ENCODE measurements around the gene TXLNG.

TXLNG gene

DNA sequence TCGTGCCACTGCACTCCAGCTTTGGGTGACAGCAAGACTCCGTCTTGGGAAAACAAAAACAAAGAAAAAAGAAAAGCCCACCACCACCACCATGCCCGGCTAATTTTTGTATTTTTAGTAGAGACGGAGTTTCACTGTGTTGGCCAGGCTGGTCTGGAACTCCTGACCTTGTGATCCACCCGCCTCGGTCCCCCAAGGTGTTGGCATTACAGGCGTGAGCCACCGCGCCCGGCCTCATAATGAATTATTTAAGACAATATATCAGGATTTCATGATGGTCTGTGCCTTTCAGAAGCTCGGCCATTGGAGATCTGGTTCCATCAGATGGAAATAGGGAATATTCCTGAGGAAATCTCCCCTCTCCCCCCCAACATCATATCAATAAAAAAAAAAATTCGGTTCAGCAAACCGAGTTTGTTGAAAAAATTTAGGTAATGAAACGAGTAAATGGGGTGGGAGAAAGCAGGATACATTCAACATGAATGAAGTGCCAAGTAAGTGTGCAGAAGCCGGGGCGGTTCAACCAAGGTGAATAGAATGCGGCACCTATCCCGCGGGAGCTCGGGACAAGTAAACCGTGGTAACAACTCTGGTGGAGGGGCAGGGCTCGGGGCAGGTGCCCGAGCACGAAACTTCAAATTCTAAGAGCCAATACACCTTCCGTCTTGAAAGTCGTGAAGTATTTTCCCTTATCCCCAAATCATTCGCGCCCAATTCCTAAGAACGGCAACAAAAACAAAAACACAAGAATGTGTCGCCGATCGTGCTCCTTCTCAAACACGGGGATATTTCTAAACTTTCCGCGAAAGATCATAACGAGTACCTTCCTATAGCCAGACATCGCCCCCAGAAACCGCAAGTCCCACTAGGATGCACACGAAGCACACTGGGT is 773 bp upstream of the TXLNG start:
- DNase-seq, result no peak

DNA sequence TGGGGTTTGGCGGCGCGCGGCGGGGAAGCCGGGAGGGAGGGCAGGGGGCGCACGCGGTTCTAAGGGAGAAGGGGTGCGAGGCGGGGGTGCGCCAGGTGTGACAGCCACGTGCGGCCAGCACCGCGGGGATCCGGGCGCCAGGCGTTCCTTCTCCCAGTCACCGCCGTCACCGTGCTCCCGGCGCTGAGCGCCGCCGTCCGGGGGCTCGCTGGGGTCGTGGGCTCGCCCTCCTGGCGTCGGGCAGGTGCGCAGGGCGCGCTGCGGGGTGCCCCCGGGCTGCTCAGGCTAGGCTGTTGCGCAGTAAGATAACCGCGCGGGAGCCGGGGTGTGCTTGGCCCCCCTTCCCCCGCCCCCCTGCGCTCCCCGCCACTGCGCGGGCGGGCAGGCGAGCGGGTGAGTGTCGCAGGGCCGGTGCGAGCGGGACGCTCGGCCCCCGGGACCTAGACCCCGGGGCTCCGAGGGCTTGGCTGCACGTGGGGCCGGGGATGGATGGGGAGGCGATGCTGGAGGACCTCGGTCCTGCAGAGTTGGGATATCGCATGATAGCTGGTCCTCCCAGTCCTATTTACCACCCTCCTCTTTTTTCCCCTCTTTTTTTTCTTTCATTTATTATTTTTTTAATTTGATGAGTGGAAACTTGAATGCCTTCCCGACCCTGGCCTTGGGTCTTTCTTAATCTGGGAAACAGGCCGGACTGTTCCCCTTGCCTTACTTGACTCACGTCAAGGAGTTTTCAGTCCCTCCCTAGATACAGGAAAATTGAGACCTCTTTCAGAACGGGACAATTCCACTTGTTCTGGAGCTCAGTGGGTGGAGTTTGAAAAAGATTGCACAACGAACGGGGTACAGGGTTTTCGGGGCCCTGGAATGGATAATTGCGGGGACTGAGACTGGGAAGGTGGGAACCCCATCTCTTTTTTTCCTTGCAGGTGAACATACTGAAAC is 797 bp downstream of the TXLNG start:
- DNase-seq, result peak; percentile 24

DNA sequence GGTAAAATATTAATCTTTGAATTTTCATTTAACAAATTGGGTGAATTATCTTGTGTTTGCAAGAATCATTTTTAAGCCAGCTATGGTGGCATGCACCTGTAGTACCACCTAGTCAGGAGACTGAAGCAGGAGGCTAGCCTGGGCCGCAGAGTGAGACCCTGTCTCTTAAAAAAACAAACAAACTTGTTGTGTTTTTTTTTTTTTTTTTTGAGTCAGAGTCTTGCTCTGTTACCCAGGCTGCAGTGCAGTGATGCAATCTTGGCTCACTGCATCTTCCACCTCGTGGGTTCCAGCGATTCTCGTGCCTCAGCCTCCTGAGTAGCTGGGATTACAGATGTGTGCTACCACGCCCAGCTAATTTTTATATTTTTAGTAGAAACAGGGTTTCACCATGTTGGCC is 2.2 kb downstream of the TXLNG start:
- no peak for DNase-seq

DNA sequence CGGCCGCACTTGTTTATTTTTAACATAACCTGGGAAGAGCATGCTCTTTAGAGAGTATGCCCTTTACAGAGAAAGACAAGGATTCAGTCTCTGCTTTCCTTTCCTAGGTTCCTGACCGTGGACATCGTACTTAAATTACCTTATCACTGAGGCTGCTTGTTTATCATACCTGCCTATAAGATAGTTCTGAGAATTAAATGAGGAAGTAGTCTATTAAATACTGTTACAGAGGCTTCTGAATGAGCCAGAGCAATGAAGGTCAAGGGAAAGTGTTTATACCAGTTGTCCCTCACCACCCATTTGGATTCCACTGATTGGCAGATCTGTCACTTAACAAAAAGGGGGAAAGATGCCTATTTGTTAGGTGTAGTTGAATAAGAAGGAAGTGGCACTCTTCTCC is 10.0 kb downstream of the TXLNG start:
- no peak for DNase-seq

DNA sequence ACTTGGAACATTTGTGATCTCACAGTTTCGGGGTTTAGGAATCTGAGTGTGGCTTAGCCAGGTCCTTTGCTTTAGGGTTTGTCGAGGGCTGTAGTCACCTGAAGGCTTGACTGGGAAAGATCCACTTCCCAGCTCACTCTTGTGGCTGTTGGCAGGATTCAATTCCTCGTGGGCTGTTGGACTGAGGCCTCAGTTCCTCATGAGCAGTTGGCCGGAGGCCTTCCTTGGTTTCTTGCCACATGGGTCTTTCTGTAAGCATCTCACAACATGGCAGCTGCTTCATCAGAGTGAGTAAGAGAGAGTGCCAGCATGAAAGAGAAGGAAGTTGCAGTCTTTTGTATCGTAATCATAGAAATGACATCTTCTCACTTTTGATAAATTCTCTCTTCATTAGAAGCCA is 11.1 kb downstream of the TXLNG start:
- no peak for DNase-seq

DNA sequence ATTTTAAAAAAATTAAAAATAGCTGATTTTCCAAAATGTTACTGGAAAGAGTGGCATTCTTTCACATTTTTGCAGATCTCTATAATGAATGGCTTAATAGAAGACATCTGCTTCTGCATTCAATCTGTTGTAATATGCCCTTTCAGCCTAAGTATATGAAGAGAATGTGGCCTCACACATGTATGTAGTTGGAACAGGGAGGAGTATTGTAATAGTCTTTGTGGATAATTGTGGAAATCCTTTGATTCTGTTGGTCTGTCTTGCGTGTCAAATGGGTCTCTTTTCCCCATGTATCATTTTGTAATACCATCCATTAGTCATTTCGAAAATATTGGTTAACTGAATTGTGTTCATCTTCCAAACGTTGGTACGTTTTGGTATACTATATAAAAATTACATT is 11.6 kb downstream of the TXLNG start:
- no peak for DNase-seq

DNA sequence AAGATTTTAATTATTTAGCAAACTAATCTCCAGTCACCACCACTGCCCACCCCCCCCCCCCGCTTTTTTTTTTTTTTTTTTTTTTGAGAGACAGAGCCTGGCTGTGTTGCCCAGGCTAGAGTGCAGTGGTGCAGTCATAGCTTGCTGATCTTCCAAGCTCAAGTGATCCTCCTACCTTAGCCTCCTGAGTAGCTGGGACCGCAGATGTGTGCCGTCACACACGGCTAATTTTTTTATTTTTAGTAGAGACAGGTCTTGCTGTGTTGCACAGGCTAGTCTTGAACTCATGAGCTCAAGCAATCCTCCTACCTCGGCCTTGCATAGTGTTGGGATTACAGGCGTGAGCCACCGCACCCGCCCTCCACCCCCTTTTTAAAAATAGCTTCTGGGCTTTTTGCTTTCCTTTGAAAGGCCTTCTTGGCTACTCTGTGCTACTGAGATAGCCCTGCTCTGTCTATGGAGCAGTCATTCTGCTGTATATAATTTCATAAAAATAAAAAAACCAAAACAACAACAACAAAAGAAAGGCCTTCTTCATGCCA is 18.7 kb downstream of the TXLNG start:
- DNase-seq, result no peak

DNA sequence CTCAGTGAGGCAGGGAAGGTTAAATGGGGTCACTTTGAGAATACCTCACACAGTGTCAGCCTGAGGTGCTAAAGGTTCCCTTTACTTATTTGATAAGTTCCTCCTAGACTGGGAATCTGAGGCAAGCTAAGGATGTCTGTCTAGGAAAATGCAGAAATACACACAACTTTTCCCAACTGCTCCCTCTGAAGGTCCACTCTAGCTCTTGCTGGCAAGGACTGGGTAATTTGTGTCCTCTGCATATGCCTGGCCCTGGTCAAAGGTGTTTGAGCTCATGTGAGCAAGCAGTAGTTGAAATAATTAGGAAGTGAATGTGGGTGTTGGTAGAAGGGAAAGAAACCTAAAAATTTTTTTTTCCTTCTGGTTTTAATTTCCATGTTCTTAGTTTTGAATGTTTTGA is 21.3 kb downstream of the TXLNG start:
- no peak for DNase-seq

DNA sequence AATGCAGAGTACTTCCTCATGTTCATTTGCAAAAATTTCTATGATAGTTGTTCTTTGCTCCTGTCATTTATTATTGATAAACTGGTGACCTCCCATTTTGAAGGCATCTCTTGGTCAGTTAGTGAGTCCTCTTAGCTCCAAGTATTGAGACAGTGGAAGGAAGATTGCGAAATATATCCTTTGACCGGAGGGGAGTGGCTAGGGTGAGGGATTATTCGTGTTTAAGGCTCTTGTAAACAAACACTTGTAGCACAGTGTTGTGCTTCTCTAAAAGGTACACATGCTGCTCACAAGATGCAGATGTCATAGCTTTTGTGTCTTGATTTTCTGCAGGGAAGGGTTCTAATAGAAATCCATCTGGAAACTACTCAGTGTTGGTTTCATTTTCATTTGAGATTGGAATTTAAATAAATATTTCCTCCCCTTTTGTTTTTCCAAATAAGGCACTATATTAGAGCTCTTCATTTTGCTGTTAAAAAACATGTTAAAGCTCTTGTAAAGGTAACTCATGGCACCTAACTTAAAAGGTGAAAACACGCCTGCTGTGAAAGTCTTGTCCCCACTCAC is 21.8 kb downstream of the TXLNG start:
- DNase-seq, result no peak

DNA sequence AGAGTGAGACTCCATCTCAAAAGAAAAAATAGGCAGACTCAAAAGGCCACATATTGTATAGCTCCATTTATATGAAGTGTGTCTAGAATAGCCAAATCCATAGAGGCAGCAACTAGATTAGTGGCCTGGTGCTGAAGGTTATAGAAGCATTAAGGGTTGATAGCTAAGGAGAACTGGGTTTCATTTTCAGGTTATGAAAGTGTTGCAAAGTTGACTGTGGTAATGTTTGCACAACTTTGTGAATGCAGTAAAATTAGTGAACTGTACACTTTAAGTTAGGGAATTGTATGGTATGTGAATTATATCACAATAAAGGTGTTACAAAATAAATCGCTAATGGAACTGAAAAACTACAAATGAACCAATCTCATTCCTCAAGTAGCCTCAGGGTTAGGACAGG is 28.3 kb downstream of the TXLNG start:
- DNase-seq, result no peak

DNA sequence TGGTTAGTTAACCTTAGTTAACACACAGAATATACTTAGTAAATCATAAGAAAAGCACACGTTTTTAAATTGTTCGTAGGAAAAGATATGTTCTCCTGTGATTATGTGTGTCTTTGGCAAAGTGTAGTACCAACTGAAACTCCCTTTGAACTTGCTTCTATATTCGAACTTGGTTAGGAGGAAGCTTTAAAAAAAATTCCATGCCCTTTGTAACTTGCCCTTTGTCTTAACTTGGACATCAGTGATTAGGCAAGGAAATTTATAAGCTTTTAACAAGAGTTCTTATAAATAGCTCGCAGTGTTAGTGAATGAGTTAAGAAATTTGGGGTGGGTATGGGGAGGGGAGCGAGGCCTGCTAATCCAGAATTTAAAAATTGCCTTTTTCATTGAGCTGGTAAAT is 33.4 kb downstream of the TXLNG start:
- no peak for DNase-seq

DNA sequence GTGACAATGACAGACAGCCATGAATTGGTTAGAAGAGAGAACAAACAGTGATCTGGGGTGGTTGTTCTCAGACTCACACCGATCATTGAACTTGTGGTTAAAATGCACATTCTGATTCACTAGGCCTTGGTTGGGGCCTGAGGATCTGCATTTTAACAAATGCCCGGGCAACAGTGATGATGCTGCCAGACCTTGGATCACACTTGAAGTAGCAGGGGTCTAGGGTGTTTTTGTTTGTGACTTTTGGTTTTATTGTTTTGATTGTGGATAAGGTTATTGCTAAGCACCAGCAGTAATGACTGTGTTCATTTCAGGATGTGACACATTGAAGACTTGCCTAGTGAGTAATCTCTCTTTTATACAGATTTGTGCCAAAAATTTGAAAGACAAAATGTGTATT is 36.5 kb downstream of the TXLNG start:
- DNase-seq, result no peak

DNA sequence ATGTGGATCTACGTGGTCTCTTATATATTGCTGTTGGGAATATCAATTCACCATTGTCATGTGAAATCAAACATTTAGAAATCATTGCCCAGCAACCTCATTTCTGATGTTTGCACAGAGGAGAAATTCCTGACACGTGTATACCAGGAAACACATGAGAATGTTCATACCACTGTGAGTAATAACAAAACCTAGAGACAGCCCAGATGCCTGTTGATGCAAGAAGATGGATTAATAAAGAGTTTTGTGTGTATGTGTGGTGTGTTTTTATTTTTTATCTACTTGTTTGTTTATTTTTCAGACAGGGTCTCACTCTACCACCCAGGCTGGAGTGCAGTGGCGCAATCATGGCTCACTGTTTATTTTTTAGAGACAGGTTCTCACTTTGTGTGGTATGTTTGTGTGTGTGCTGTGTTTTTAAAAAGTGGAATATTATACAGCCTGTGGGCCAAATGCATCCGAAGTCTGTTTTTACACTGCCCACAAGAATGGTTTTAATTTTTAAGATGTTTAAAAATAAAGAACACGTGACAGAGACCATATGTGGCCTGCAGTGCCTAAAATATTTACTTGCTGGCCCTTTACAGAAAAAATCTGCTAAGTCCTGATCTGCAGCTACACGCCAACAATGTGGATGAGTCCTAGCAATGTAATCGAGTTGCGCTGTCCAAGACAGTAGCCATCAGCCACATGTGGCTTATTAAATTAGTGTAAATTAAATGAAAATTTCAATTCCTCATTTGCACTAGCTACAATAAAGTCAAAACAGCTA is 39.2 kb downstream of the TXLNG start:
- no peak for DNase-seq

DNA sequence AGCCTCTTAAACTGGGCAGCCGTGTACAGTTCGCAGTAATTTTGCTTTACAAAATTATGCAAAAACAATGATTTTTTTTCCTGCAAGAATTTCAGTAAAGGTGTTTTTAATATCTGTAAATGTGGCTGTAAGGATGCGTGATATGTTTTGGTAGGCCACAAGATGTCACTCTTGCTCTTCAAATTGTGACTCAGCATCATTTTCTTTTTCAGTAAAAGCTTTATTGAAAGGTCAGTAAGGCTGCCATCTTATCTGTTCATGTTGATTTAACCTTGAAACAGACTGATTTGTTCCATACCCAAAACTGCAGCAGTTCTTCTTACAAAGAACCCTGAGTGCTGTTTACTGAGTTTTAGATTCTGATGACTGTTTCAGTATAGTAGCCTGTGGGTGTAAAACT is 39.9 kb downstream of the TXLNG start:
- no peak for DNase-seq

DNA sequence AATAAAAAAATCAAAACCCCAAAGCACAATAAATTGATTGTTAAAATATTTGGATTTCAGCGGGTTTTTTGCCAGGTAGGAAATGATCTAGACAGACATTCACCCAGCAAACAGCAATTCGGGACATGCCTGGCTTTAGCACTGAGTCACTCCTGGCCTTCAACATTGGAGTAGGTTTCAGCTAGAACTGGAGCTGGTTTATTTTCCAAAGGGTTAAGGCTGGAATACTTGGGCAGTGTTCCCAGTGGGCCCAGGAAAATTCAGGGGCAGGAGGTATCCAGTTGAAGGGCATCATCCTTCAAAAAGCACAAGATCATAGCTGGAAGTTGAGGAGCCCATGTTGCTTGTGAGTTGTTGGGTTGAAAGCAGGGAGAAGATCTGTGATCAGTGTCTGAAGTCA is 41.0 kb downstream of the TXLNG start:
- DNase-seq, result no peak

DNA sequence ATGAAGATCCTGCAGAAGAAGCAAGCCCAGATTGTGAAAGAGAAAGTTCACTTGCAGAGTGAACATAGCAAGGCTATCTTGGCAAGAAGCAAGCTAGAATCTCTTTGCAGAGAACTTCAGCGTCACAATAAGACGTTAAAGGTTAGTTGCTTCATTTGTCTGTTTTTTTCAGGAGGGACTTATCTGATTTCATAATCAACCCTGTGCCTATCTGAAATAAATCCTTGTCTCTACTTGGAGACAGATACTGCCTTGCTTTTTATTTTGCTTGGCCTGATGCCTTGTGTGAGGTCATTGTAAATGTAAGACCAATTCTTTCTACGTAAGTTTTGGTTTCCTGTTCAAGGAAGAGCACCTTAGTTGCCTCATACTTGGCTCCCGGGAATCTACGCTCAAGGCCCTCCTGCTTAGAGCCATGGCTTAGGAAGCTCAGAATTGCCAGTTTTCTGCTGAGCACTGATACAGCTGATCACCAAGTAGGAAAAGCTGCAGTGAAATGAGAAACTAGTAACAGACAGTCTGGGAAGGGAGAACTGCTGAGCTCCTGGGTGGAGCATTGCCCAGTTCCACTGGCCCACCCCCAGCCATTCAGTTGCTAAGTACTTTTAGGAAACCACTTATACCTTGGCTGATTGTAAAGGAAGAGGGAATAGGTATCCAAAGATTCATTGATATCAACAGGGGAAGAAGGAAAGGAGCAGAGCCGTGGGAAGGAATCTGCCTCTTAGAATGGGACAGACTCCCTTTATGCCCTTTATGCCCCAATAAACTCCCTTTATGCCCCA is 42.0 kb downstream of the TXLNG start:
- no peak for DNase-seq

DNA sequence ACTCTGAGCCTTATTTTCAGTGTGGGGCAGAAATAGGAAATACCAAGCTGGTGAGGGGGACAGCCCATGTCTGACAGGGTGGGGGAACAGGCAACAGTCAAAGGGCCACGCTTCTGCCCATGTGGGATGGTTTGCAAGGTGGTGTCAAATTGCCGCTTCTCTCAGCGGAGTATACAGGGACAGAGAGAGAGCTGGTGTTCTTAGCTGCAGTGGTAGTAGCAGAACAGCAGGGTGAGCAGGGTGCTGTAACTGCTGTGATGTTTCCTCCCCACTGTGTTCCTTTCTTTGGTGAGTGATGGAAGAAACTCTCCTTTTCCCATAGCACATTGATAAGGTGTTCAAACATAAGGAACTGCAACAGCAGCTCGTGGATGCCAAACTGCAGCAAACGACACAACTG is 46.0 kb downstream of the TXLNG start:
- DNase-seq, result no peak

DNA sequence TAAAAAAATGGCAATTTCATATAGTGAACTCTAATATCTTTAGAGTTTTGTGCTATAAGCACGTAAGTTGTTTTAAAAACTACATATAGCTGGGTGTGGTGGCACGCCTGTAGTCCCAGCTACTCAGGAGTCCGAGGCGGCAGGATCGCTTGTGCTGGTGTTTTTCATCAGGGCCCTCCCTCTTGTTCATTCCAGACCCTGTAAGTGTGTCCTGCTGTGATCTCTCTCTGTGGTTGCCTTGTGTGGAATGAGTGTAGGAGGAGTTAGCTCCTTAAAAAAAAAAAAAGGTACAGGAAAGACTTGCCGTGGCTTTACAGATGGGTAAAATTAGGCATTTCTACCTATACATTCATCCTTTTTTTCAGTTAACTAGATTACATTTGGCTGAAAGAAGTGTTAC is 48.5 kb downstream of the TXLNG start:
- no peak for DNase-seq

DNA sequence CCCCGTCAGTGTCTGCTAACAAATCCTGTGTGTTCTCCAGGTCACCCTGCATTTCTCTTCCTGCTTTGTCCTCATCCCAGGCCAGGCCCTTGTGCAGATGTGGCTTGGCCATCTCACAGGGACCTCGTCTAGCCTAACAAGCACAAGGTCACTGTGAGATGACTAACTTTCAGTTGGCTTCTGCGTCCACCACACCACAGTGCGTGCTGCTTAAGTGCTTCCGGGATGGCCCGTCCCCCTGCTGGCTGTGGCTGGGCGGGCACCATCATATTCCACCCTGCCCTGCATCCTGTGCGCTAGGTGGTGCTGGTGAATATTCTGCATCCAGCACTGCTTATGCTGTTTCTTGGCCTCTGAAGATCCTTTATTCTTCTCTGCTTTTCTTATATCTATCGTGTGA is 50.1 kb downstream of the TXLNG start:
- no peak for DNase-seq

DNA sequence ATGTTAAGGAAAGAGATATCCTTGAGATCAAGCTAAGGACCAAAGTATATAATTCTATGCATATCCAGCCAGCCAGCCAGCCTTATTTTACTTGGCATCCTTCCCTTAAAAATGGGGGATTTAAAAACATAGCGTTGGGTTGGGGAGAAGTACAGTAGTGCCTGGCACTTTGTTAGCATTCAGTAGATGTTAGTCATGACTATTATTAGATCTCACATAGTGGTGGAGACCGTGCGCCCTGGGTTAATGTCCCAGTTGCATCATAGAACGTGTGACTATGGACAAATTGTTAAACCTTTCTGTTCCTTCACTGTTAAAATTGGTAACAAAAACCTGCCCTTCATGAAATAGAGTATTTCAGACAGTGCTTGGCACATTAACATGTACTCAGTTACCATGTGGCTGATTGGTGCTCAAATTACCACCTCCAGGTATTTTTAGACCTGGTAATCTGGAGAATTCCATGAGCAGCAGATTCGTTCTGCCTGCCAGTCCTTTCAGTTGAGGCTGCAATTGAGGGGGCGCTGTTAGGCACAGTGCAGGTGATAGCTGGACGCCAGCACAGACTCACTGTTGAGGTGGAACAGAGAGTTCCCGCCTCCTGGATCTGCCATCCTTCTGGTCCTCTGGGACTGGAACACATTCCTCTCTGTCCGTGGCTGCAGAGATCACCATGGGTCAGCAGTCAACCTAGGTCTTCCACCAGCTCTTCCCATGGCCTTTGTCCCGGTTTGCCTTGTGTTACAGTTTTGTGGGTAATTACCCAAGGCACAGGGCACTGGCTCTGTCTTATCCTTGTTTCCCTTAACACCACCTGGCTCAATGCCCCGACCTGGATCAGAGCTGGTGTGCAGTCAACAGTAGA is 52.2 kb downstream of the TXLNG start:
- DNase-seq, result no peak
